ENCODE data around the gene MPP3. TPM values are rescaled to one million over a fixed set of nuclear protein-coding genes. Genes with fewer than 3 reads are reported as not detected.

Gene MPP3
- polyA plus RNA-seq, 1 donor (not counting 4 experiments of a cell fraction or from before 2014, with no cell fraction given), result 7.4 TPM

GRCh38 chr17:43780135-43780534 lies 52.8 kb downstream of the MPP3 start, which contains the start of gene CFAP97D1:
TSS of gene CFAP97D1 (plus strand) at chr17:43780435. CDS start at chr17:43780463, 28 bp downstream.
- H3K9me1 ChIP-seq (ENCODE audit: control insufficient read depth, extremely low read depth, insufficient read depth, low read length), result no peaks in the 10 kb centered on the region
- peak within 1 kb of the TSS; percentile 86 for H2AFZ ChIP-seq (ENCODE audit: control insufficient read depth, low read length)
- H4K20me1 ChIP-seq (ENCODE audit: control insufficient read depth, extremely low read depth, insufficient read depth, low read length), result no peaks in the 10 kb centered on the region
- DNase-seq (ENCODE audit: low read depth, low spot score), result no peak
- dilution Hi-C loops (cut with MboI; ENCODE audit: extremely low pct_ligation_motif_present, low sequenced_read_pairs), result no loop called here
- peak within 1 kb of the TSS; percentile 90 for H3K4me2 ChIP-seq (ENCODE audit: control insufficient read depth, extremely low read depth, insufficient read depth, low read depth, low read length)
- TF ChIP-seq EZH2 (IDR thresholded peaks at IDR 0.05; ENCODE audit: low read length) (no peak), CTCF (optimal IDR thresholded peaks at IDR 0.05 in 1 of 3, IDR thresholded peaks at IDR 0.05 in 1 of 3, conservative IDR thresholded peaks at IDR 0.05 in 1 of 3; ENCODE audit: extremely low read depth in 1 of 3, insufficient read depth in 2 of 3, low read length in 3 of 3) (no peak)
- peaks cover 18% of the 10 kb centered on the region for H3K79me2 ChIP-seq (ENCODE audit: control insufficient read depth, insufficient read depth, low read length)
- peak within 1 kb of the TSS; percentile 94 for H3K9ac ChIP-seq (ENCODE audit: control insufficient read depth, extremely low read depth, insufficient read depth, low read length)
- H3K4me3 ChIP-seq (ENCODE audit: control insufficient read depth in 2 of 3, extremely low read depth in 1 of 3, insufficient read depth in 2 of 3, low read depth in 1 of 3, low read length in 3 of 3), result peak within 1 kb of the TSS; percentile 74 to 95 (median 78)
- H3K27me3 ChIP-seq (ENCODE audit: control insufficient read depth, extremely low read depth, insufficient read depth, low read length), result no peaks in the 10 kb centered on the region
- H3K27ac ChIP-seq (ENCODE audit: control insufficient read depth, insufficient read depth, low read length), result no peak within 1 kb of the TSS
- H3K9me3 ChIP-seq (ENCODE audit: control insufficient read depth, low read depth, low read length), result no peaks in the 10 kb centered on the region
- peaks cover 5 to 8% of the 10 kb centered on the region in 2 experiments for H3K36me3 ChIP-seq (ENCODE audit: control insufficient read depth in 2 of 2, extremely low read depth in 1 of 2, insufficient read depth in 2 of 2, low read length in 2 of 2)
- no peak for FAIRE-seq
- H3K4me1 ChIP-seq (ENCODE audit: control insufficient read depth, extremely low read depth, insufficient read depth, low read length), result peaks cover 26% of the 10 kb centered on the region

- Histone ChIP-seq H2AFZ (ENCODE audit: control insufficient read depth, low read length) (peak overlapping the region; percentile 86), H3K9ac (ENCODE audit: control insufficient read depth, extremely low read depth, insufficient read depth, low read length) (peak overlapping the region; percentile 94), H3K27me3 (ENCODE audit: control insufficient read depth, extremely low read depth, insufficient read depth, low read length) (no peaks in the 10 kb centered on the region), H4K20me1 (ENCODE audit: control insufficient read depth, extremely low read depth, insufficient read depth, low read length) (no peaks in the 10 kb centered on the region), H3K4me2 (ENCODE audit: control insufficient read depth, extremely low read depth, insufficient read depth, low read depth, low read length) (peak overlapping the region; percentile 90), H3K9me1 (ENCODE audit: control insufficient read depth, extremely low read depth, insufficient read depth, low read length) (no peaks in the 10 kb centered on the region), H3K36me3 (ENCODE audit: control insufficient read depth in 2 of 2, extremely low read depth in 1 of 2, insufficient read depth in 2 of 2, low read length in 2 of 2) (peaks cover 11 to 12% of the 10 kb centered on the region in 2 experiments), H3K9me3 (ENCODE audit: control insufficient read depth, low read depth, low read length) (no peaks in the 10 kb centered on the region), H3K27ac (ENCODE audit: control insufficient read depth, insufficient read depth, low read length) (peak overlapping the region; percentile 44), H3K79me2 (ENCODE audit: control insufficient read depth, insufficient read depth, low read length) (peaks cover 19% of the 10 kb centered on the region), H3K4me3 (ENCODE audit: control insufficient read depth in 2 of 3, extremely low read depth in 1 of 3, insufficient read depth in 2 of 3, low read depth in 1 of 3, low read length in 3 of 3) (peak overlapping the region; percentile 74 to 95 (median 78)), H3K4me1 (ENCODE audit: control insufficient read depth, extremely low read depth, insufficient read depth, low read length) (peaks cover 23% of the 10 kb centered on the region)
- DNase-seq (ENCODE audit: low read depth, low spot score) (no peak), FAIRE-seq (no peak)
- dilution Hi-C loops (cut with MboI; ENCODE audit: extremely low pct_ligation_motif_present, low sequenced_read_pairs), result no loop called here
- TF ChIP-seq CTCF (optimal IDR thresholded peaks at IDR 0.05 in 1 of 3, IDR thresholded peaks at IDR 0.05 in 1 of 3, conservative IDR thresholded peaks at IDR 0.05 in 1 of 3; ENCODE audit: extremely low read depth in 1 of 3, insufficient read depth in 2 of 3, low read length in 3 of 3), result no peak
- no peak for TF ChIP-seq EZH2 (IDR thresholded peaks at IDR 0.05; ENCODE audit: low read length)
Observed at GRCh38 chr17:43779145-43780125, 53.5 kb downstream of the MPP3 start.

Data from keratinocyte (primary cell).